Stimulated activated naive B cell treated with anti-CD40 and anti-IgM and Interleukin-4, amounts not matched to agents 10 μg/mL and 1 μg/mL and 100 μg/mL, for 72 hours (primary cell): ENCODE measurements around the gene CDAN1.
"Not testable (repeated sequence)": the region's sequence is repeated elsewhere in the genome, so short reads cannot be mapped to it uniquely, and the experiment has no call there.

Experiments used
- ATAC-seq, 2 donors: fragments of 150-1000 bp; cut with Tn5 transposase; replicated peaks; 2 replicates each; pipeline ENCODE4 v1.10.0; 2021; ENCODE audit warnings: moderate library complexity in 1 of 2
- DNase-seq: peaks from one replicate; pipeline ENCODE4 v3.0.0; 2021
- H3K27ac Mint-ChIP-seq: one replicate; pipeline ENCODE4 v1.8.0; 2022; ENCODE audit warnings: mild to moderate bottlenecking, mixed read lengths
- H3K27me3 Mint-ChIP-seq, 2 donors: one replicate each; pipeline ENCODE4 v1.8.0; 2022; ENCODE audit warnings: mixed read lengths in 2 of 2
- H3K36me3 Mint-ChIP-seq, 2 donors: one replicate each; pipeline ENCODE4 v1.8.0; 2022; ENCODE audit warnings: mixed read lengths in 2 of 2, mild to moderate bottlenecking in 1 of 2
- H3K4me1 Mint-ChIP-seq, 2 donors: one replicate each; pipeline ENCODE4 v1.8.0; 2022; ENCODE audit warnings: mixed read lengths in 2 of 2, mild to moderate bottlenecking in 1 of 2
- H3K4me3 Mint-ChIP-seq, 2 donors: one replicate each; pipeline ENCODE4 v1.8.0; 2022; ENCODE audit warnings: mild to moderate bottlenecking in 2 of 2, mixed read lengths in 2 of 2, moderate library complexity in 1 of 2
- H3K9me3 Mint-ChIP-seq, 2 donors: one replicate each; pipeline ENCODE4 v1.8.0; 2022; ENCODE audit warnings: mixed read lengths in 2 of 2, mild to moderate bottlenecking in 1 of 2

CDAN1 gene

DNA sequence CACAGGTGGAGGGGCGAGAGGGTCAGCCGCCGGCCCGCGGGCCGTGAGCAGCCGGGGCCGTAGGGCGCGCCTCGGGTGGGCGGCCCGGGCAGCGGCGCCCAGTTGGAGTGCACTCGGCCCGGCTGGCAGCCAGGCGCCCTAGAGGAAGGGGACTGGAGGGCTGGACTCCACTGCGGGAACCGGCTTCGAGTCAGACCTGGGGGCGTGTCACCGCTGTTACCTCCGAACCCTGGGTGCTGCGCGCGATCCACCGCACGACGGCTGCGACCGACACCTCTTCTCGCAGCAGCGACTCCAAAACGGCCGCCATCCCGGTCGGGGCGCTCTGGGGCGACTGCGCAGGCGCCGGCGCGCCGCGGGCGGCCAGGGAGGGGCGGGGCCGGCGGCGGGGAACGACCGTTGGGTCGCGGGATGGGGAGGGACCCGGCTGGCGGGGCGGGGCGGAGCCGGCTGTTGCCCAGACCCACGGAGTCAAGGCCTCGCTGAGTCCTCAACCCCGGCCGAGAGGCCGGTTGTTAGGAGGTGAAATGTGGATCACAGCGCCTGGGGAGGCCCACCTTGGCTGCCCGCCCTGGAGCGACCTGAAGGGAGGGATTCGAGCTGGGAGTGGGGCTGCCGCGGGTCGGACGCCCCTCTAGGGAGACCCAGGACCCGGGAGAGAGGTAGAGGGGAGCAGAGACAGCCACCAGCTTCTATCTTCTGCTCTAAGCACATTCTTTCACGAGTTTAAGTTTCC lies at the start of gene CDAN1:
Gene CDAN1 (minus strand): TSS at position 336 of the 736 bp plus-strand sequence. CDS start 26 bp downstream, at position 310.
- H3K4me1 Mint-ChIP-seq, result peaks cover 7 to 24% of the 10 kb centered on the region in 2 donors
- H3K4me3 Mint-ChIP-seq, result peak within 1 kb of the TSS; percentile 84 to 90
- ATAC-seq (peak; percentile 95 to 97), DNase-seq (peak; percentile 82)
- peak within 1 kb of the TSS; percentile 81 for H3K27ac Mint-ChIP-seq
- no peaks in the 10 kb centered on the region for H3K27me3 Mint-ChIP-seq
- no peaks in the 10 kb centered on the region for H3K9me3 Mint-ChIP-seq
- H3K36me3 Mint-ChIP-seq, result peaks cover 15 to 21% of the 10 kb centered on the region in 2 donors

DNA sequence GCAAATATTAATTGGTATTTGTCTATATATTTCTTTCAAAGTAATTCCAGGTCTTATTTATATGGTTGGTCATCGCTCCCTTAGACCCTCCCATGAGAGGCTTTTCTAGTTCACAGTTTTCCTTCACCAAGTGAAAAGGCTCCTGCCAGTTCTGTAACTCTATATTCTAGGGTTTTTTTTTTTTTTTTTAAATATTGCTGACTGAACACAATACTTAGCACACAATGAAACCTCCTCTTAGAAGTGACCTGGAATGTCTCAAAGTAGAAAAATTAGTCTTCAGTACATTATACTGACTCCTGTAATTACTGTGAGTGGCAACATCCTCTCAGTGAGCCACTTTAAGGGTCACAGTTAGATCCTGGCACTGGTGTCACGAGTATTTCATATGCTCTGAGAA lies 48.6 kb upstream of the CDAN1 start:
- Mint-ChIP-seq H3K36me3 (peaks cover 12 to 15% of the 10 kb centered on the region in 2 donors), H3K4me3 (no peak overlapping the region), H3K27me3 (no peaks in the 10 kb centered on the region), H3K4me1 (no peaks in the 10 kb centered on the region), H3K27ac (no peak overlapping the region), H3K9me3 (no peaks in the 10 kb centered on the region)
- no peak for ATAC-seq
- no peak for DNase-seq

DNA sequence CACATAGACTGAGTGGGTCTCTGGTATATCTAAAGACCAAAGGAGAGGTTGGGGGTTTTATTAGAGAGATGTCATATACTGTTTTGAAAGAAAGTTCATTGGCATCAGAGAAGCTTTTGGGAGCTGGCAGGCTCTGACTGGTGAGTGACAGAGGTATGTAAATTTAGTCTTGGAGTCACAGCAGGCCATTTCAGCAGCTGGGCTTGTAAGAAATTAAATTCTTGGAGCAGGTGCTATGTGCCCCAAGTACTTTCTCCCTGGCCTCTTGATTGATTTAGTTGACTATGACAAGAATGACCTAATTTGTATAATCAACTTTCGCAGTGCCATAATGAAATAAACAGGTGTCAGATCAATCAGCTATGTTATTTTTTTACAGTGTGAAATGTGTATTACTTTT lies 47.8 kb upstream of the CDAN1 start:
- DNase-seq (no peak), ATAC-seq (no peak)
- Mint-ChIP-seq H3K27me3 (no peaks in the 10 kb centered on the region), H3K9me3 (no peaks in the 10 kb centered on the region), H3K27ac (no peak overlapping the region), H3K4me3 (no peak overlapping the region), H3K4me1 (no peaks in the 10 kb centered on the region), H3K36me3 (peaks cover 11 to 16% of the 10 kb centered on the region in 2 donors)

GRCh38 chr15:42782716-42783115 lies 45.8 kb upstream of the CDAN1 start:
- no peak for DNase-seq
- ATAC-seq, result no peak
- no peaks in the 10 kb centered on the region for H3K4me1 Mint-ChIP-seq
- H3K27ac Mint-ChIP-seq, result no peak overlapping the region
- no peaks in the 10 kb centered on the region for H3K27me3 Mint-ChIP-seq
- peaks cover 11 to 17% of the 10 kb centered on the region in 2 donors for H3K36me3 Mint-ChIP-seq
- H3K9me3 Mint-ChIP-seq, result no peaks in the 10 kb centered on the region
- H3K4me3 Mint-ChIP-seq, result no peak overlapping the region

DNA sequence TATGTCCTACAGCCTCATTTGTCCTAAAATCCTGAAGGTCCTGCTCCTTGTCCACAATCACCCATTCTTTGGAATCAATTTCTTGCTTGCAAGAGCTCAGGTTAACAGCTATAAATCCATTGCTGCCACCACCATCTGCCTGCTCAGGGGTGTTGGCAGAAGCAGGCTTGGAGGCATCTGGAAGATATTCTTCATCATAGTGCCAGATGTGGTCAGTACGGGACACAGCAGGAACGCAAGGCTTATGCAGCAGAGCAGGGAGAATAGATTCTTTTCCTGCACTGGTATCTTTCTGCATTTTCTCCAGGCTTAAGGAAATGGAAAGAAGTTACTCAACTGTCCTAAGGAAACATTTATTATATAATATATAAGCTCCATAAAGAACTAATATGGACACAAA lies 38.5 kb upstream of the CDAN1 start:
- no peak overlapping the region for H3K4me3 Mint-ChIP-seq
- H3K4me1 Mint-ChIP-seq, result no peaks in the 10 kb centered on the region
- ATAC-seq, result no peak
- peaks cover 12 to 26% of the 10 kb centered on the region in 2 donors for H3K36me3 Mint-ChIP-seq
- H3K27ac Mint-ChIP-seq, result no peak overlapping the region
- DNase-seq, result no peak
- no peaks in the 10 kb centered on the region for H3K9me3 Mint-ChIP-seq
- no peaks in the 10 kb centered on the region for H3K27me3 Mint-ChIP-seq

DNA sequence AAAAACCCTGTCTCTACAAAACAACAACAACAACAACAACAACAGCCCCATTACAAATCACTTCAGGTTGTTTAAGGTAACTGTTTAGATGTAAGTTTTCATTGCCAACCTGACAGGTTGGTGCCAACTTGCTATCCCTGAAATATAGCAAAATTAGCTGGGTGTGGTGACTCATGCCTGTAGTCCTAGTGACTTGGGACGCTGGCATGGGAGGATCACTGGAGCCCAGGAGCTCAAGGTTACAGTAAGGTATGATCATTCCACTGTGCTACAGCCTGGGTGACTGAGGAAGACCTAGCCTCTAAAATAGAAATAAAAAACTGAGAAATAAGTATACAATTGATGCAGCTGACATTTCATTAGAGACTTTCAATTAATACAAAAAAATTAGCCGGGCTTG lies 36.0 kb upstream of the CDAN1 start:
- Mint-ChIP-seq H3K4me3 (no peak overlapping the region), H3K27me3 (no peaks in the 10 kb centered on the region), H3K4me1 (peaks cover 0 to 2% of the 10 kb centered on the region in 2 donors), H3K27ac (no peak overlapping the region), H3K9me3 (peaks cover 0 to 2% of the 10 kb centered on the region in 2 donors), H3K36me3 (peaks cover 26 to 43% of the 10 kb centered on the region in 2 donors)
- ATAC-seq (no peak), DNase-seq (no peak)

- H3K9me3 Mint-ChIP-seq, result peaks cover 3 to 4% of the 10 kb centered on the region in 2 donors
- ATAC-seq, result no peak
- peaks cover 34 to 45% of the 10 kb centered on the region in 2 donors for H3K36me3 Mint-ChIP-seq
- no peak overlapping the region for H3K4me3 Mint-ChIP-seq
- no peaks in the 10 kb centered on the region for H3K27me3 Mint-ChIP-seq
- H3K27ac Mint-ChIP-seq, result no peak overlapping the region
- peaks cover 2 to 3% of the 10 kb centered on the region in 2 donors for H3K4me1 Mint-ChIP-seq
- no peak for DNase-seq
These were observed 35.2 kb upstream of the CDAN1 start for GRCh38 chr15:42772144-42772543.

- H3K4me1 Mint-ChIP-seq, H3K27ac Mint-ChIP-seq, H3K4me3 Mint-ChIP-seq, ATAC-seq, DNase-seq, H3K27me3 Mint-ChIP-seq: not testable (repeated sequence)
- Mint-ChIP-seq H3K36me3 (peaks cover 62 to 79% of the 10 kb centered on the region in 2 donors), H3K9me3 (peaks cover 29 to 36% of the 10 kb centered on the region in 2 donors)
These were observed 29.2 kb upstream of the CDAN1 start for GRCh38 chr15:42766109-42766508.

DNA sequence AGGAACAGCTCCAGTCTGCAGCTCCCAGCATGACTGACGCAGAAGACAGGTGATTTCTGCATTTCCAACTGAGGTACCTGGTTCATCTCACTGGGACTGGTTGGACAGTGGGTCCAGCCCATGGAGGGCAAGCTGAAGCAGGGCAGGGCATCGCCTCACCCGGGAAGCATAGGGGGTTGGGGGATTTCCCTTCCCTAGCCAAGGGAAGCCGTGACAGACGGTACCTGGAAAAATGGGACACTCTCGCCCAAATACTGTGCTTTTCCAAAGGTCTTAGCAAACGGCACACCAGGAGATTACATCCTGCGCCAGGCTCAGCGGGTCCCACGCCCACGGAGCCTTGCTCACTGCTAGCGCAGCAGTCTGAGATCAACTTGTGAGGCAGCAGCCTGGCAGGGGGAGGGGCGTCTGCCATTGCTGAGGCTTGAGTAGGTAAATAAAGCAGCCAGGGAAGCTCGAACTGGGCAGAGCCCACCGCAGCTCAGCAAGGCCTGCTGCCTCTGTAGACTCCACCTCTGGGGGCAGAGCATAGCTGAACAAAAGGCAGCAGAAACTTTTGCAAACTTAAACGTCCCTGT lies 27.3 kb upstream of the CDAN1 start:
- not testable (repeated sequence) for H3K27ac Mint-ChIP-seq, H3K4me3 Mint-ChIP-seq, DNase-seq, H3K27me3 Mint-ChIP-seq, ATAC-seq, H3K4me1 Mint-ChIP-seq
- H3K36me3 Mint-ChIP-seq, result peaks cover 63 to 80% of the 10 kb centered on the region in 2 donors
- H3K9me3 Mint-ChIP-seq, result peaks cover 33 to 44% of the 10 kb centered on the region in 2 donors

DNA sequence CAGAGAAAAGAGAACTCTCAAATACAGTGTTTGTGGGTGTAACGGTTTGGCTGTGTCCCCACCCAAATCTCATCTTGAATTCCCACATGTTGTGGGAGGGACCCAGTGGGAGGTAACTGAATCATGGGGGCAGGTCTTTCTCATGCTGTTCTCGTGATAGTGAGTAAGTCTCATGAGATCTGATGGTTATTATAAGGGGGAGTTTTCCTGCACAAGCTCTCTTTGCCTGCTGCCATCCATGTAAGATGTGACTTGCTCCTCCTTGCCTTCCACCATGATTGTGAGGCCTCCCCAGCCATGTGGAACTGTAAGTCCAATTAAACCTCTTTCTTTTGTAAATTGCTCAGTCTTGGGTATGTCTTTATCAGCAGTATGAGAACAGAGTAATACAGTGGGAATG lies 24.9 kb upstream of the CDAN1 start:
- Mint-ChIP-seq H3K9me3 (peaks cover 27 to 36% of the 10 kb centered on the region in 2 donors), H3K36me3 (peaks cover 45 to 63% of the 10 kb centered on the region in 2 donors)
- not testable (repeated sequence) for ATAC-seq, H3K4me3 Mint-ChIP-seq, H3K27me3 Mint-ChIP-seq, H3K4me1 Mint-ChIP-seq, DNase-seq, H3K27ac Mint-ChIP-seq

DNA sequence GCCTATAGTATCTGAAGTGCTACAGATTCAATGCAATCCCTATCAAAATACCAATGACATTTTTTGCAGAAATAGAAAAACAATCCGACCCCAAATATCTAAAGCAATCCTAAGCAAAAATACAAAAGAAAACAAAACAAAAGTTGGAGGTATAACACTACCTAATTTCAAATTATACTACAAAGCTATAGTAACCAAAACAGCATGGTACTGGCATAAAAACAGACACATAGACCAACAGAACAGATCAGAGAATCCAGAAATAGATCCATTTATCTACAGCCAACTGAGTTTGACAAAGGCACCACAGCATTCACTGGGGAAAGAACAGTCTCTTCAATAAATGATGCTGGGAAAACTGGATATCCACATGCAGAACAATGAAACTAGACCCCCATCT lies 23.8 kb upstream of the CDAN1 start:
- Mint-ChIP-seq H3K4me1 (peaks cover 0 to 3% of the 10 kb centered on the region in 2 donors), H3K36me3 (peaks cover 37 to 54% of the 10 kb centered on the region in 2 donors), H3K27me3 (no peaks in the 10 kb centered on the region), H3K27ac (no peak overlapping the region), H3K4me3 (no peak overlapping the region), H3K9me3 (peaks cover 24 to 30% of the 10 kb centered on the region in 2 donors)
- no peak for DNase-seq
- no peak for ATAC-seq

GRCh38 chr15:42759093-42759492 lies 22.2 kb upstream of the CDAN1 start:
- Mint-ChIP-seq H3K9me3 (peaks cover 18 to 21% of the 10 kb centered on the region in 2 donors), H3K27me3 (no peaks in the 10 kb centered on the region), H3K36me3 (peaks cover 27 to 40% of the 10 kb centered on the region in 2 donors), H3K27ac (no peak overlapping the region), H3K4me3 (no peak overlapping the region), H3K4me1 (peaks cover 0 to 3% of the 10 kb centered on the region in 2 donors)
- DNase-seq (no peak), ATAC-seq (no peak)

- DNase-seq (no peak), ATAC-seq (no peak)
- Mint-ChIP-seq H3K9me3 (peaks cover 8% of the 10 kb centered on the region in 2 donors), H3K4me3 (no peak overlapping the region), H3K36me3 (peaks cover 39 to 45% of the 10 kb centered on the region in 2 donors), H3K27ac (peak overlapping the region; percentile 20), H3K27me3 (no peaks in the 10 kb centered on the region), H3K4me1 (no peaks in the 10 kb centered on the region)
These were observed 13.4 kb upstream of the CDAN1 start for GRCh38 chr15:42750306-42750705.

- H3K27ac Mint-ChIP-seq, result no peak overlapping the region
- no peaks in the 10 kb centered on the region for H3K27me3 Mint-ChIP-seq
- DNase-seq, result no peak
- H3K9me3 Mint-ChIP-seq, result peaks cover 8% of the 10 kb centered on the region in 2 donors
- no peak for ATAC-seq
- peaks cover 39 to 46% of the 10 kb centered on the region in 2 donors for H3K36me3 Mint-ChIP-seq
- no peak overlapping the region for H3K4me3 Mint-ChIP-seq
- no peaks in the 10 kb centered on the region for H3K4me1 Mint-ChIP-seq
These were observed 12.3 kb upstream of the CDAN1 start for GRCh38 chr15:42749266-42749665.

GRCh38 chr15:42744195-42744594 lies 7.3 kb upstream of the CDAN1 start:
- Mint-ChIP-seq H3K36me3 (peaks cover 11 to 13% of the 10 kb centered on the region in 2 donors), H3K27ac (no peak overlapping the region), H3K27me3 (no peaks in the 10 kb centered on the region), H3K9me3 (no peaks in the 10 kb centered on the region), H3K4me3 (no peak overlapping the region), H3K4me1 (no peaks in the 10 kb centered on the region)
- ATAC-seq (no peak), DNase-seq (no peak)
